ENCODE results near the gene NHSL2. TPM values are rescaled to one million over a fixed set of nuclear protein-coding genes. Genes with fewer than 3 reads are reported as not detected.

Gene NHSL2
- total RNA-seq, 2 experiments from 2014 or later: 0.97 TPM

GRCh38 chrX:71909956-71910355 is 689 bp upstream of the NHSL2 start:
- CTCF ChIA-PET: interaction anchor here (0.6 to 1.4 kb wide), 2 partner anchors 86 to 112 kb away, joined by 3 to 6 read pairs; no protein-coding TSS in a partner anchor
- no peak for DNase-seq
- Mint-ChIP-seq H3K4me3 (no peak overlapping the region), H3K27ac (no peak overlapping the region), H3K27me3 (peaks cover 21% of the 10 kb centered on the region), H3K36me3 (no peaks in the 10 kb centered on the region), H3K4me1 (ENCODE audit: low read depth) (peaks cover 2% of the 10 kb centered on the region), H3K9me3 (no peaks in the 10 kb centered on the region)
- POLR2A ChIA-PET: no interaction called here
- intact Hi-C loops (cut with micrococcal nuclease): loop anchor here (2.0 to 5.0 kb wide), 2 partner anchors 38 to 217 kb away; no protein-coding TSS in a partner anchor

DNA sequence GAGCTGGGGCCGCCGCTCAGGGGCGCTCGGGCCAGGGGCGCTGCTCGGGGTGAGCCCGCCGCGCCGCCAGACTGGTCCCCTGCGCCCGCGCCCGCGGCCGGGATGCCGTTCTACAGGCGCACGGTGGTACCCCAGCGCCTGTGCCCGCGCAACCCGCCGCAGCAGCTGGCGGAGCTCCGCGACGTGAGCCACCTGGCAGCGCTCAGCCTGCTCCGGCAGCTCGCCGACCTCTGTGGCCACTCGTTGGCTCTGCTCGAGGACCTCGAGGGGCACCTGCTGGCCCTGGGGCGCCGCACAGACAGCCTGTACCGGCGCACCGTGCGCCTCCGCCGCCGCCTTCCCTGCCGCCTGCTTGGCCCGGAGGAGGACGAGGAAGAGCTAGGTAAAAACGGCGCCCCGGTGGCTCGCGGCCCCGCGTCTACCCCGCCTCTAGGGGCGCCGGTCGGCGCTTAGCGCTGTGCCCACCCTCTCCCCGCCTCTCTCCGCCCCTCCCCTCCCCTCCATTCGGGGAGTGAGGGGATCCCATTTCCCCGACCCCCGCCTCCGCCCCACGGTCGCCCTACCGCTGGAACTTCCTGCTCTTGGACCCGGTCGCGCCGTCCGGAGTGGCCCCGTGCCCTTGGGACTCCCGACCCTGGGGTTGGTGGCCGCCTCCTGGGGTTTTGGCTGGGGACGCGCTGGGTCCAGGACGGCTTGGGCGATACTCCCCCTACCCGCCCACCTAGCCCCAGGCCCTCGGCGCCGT is 513 bp downstream of the NHSL2 start:
- Mint-ChIP-seq H3K27ac (no peak overlapping the region), H3K4me3 (peak overlapping the region; percentile 26), H3K9me3 (no peaks in the 10 kb centered on the region), H3K36me3 (no peaks in the 10 kb centered on the region), H3K27me3 (peaks cover 21% of the 10 kb centered on the region), H3K4me1 (ENCODE audit: low read depth) (peaks cover 2% of the 10 kb centered on the region)
- intact Hi-C loops (cut with micrococcal nuclease): loop anchor here (2.0 to 5.0 kb wide), 2 partner anchors 39 to 216 kb away; no protein-coding TSS in a partner anchor
- peak; percentile 38 for DNase-seq
- ChIA-PET POLR2A (interaction anchor here (0.6 kb wide), 1 partner anchor 220 kb away, joined by 3 read pairs; no protein-coding TSS in a partner anchor), CTCF (interaction anchor here (0.6 to 1.4 kb wide), 4 partner anchors 84 to 261 kb away, joined by 3 to 6 read pairs (median 4); no protein-coding TSS in a partner anchor)

DNA sequence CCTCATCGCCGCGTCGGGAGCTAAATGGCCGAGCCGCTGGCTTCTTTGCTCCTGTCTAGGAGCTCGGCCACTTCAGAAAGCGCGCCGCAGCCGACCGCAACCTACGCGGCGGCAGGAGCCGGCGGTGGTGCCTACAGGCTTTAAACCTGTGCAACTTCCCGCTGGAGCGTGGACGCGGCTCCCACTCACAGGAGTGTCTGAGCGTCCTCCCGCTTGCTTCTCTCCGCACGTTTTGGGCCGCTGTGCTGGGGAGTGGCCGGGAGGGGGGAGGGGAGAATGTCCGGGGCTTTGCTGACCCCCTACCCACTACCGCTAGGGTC is 1.0 kb downstream of the NHSL2 start:
- ChIA-PET POLR2A (no interaction called here), CTCF (interaction anchor here (0.7 to 1.4 kb wide), 2 partner anchors 85 to 214 kb away, joined by 3 to 4 read pairs; no protein-coding TSS in a partner anchor)
- peaks cover 21% of the 10 kb centered on the region for H3K27me3 Mint-ChIP-seq
- peaks cover 2% of the 10 kb centered on the region for H3K4me1 Mint-ChIP-seq (ENCODE audit: low read depth)
- H3K9me3 Mint-ChIP-seq: no peaks in the 10 kb centered on the region
- H3K27ac Mint-ChIP-seq: no peak overlapping the region
- H3K36me3 Mint-ChIP-seq: no peaks in the 10 kb centered on the region
- intact Hi-C loops (cut with micrococcal nuclease): loop anchor here (2.0 to 5.0 kb wide), 2 partner anchors 39 to 215 kb away; no protein-coding TSS in a partner anchor
- H3K4me3 Mint-ChIP-seq: peak overlapping the region; percentile 23
- peak; percentile 9 for DNase-seq

- H3K9me3 Mint-ChIP-seq: no peaks in the 10 kb centered on the region
- H3K4me3 Mint-ChIP-seq: no peak overlapping the region
- intact Hi-C loops (cut with micrococcal nuclease): loop anchor here (5.0 kb wide), 1 partner anchor 40 kb away; no protein-coding TSS in a partner anchor
- peaks cover 21% of the 10 kb centered on the region for H3K27me3 Mint-ChIP-seq
- H3K27ac Mint-ChIP-seq: no peak overlapping the region
- no peaks in the 10 kb centered on the region for H3K36me3 Mint-ChIP-seq
- H3K4me1 Mint-ChIP-seq (ENCODE audit: low read depth): peaks cover 2% of the 10 kb centered on the region
- POLR2A ChIA-PET: no interaction called here
- CTCF ChIA-PET: interaction anchor here (1.4 kb wide), 1 partner anchor 214 kb away, joined by 4 read pairs; no protein-coding TSS in a partner anchor
- no peak for DNase-seq
Observed at GRCh38 chrX:71912156-71912555, 1.5 kb downstream of the NHSL2 start.

DNA sequence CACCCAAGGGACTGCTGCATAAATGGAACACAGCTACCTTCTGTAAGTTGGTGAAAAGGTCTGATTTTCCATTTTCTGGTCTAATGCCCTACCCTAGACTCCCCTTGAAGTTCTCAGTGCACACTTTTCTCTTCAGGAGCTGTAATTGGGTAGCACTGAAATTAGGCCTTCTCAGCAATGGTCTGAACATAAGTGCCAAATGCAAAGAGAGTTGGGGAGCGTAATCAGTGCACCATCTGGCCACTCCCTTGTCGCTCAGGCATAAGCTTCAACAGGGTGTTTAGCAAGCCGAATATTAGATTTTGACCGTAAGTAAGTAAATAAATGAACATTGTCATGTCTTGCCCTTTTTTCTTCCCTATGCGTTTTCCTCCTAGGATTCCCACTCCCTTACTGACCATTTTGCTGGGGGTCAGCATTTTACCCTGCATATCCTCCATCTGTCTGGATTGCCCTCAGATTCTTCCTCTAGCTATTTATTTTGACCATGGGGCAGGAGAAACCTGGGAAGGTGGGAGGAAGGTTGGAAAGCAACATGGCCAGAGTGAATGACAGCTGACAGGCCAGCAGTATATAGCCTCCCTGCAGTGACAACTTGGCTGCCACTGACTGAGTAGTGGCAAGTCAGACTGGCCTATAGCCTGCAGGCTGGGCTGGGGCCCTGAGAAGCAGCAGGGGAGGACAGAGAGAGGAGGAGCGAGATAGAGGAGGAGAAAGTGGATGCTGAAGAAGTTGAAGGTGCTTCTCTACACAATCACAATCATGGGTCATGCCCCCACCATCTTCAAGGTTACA is 2.7 kb downstream of the NHSL2 start:
- Mint-ChIP-seq H3K4me3 (no peak overlapping the region), H3K27ac (no peak overlapping the region), H3K9me3 (no peaks in the 10 kb centered on the region), H3K27me3 (peaks cover 20% of the 10 kb centered on the region), H3K36me3 (no peaks in the 10 kb centered on the region), H3K4me1 (ENCODE audit: low read depth) (peaks cover 2% of the 10 kb centered on the region)
- intact Hi-C loops (cut with micrococcal nuclease): loop anchor here (5.0 kb wide), 1 partner anchor 41 kb away; no protein-coding TSS in a partner anchor
- DNase-seq: no peak
- ChIA-PET CTCF (no interaction called here), POLR2A (no interaction called here)

DNA sequence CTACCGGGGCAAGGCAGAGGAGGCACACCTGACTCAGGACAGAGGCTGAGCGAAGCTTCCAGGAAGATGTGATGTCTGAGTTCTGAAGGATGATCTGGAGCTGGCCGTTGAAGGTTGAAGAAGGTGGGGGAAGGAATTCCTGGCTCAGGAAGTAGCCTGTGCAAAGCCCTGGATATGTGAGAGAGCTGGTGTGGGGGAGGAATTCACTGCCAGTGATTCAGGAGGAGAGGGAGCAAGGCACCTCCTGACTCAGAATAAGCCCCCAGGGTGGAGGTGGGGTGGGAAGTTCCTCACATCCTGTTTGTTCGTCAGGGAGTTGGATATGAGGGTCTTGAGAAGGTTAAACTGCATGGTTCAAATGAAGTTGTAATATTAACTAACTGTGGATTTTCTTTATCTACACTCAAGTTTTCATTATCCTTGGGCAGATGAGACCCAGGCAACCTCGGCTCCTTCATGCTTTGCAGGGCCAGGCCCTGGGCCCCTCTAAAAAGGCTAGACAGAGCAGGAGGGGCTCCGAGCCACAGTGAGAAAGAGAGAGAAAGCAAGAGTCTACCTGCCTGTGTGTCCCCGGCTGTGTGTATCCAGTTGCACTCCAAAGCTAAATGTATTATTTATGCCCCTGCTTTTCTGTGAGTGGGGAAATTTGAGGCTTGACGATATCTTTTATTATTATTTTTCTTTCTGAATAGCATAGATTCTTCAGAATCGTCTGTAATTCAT is 7.1 kb downstream of the NHSL2 start:
- no peaks in the 10 kb centered on the region for H3K4me1 Mint-ChIP-seq (ENCODE audit: low read depth)
- H3K9me3 Mint-ChIP-seq: no peaks in the 10 kb centered on the region
- ChIA-PET CTCF (no interaction called here), POLR2A (no interaction called here)
- peaks cover 6% of the 10 kb centered on the region for H3K27me3 Mint-ChIP-seq
- H3K4me3 Mint-ChIP-seq: no peak overlapping the region
- H3K36me3 Mint-ChIP-seq: no peaks in the 10 kb centered on the region
- DNase-seq: no peak
- intact Hi-C loops (cut with micrococcal nuclease): no loop called here
- H3K27ac Mint-ChIP-seq: no peak overlapping the region

GRCh38 chrX:71919431-71919830 is 8.8 kb downstream of the NHSL2 start:
- POLR2A ChIA-PET: no interaction called here
- Mint-ChIP-seq H3K4me1 (ENCODE audit: low read depth) (no peaks in the 10 kb centered on the region), H3K27me3 (no peaks in the 10 kb centered on the region), H3K4me3 (no peak overlapping the region), H3K36me3 (no peaks in the 10 kb centered on the region), H3K27ac (no peak overlapping the region), H3K9me3 (no peaks in the 10 kb centered on the region)
- CTCF ChIA-PET: no interaction called here
- no peak for DNase-seq
- intact Hi-C loops (cut with micrococcal nuclease): no loop called here

DNA sequence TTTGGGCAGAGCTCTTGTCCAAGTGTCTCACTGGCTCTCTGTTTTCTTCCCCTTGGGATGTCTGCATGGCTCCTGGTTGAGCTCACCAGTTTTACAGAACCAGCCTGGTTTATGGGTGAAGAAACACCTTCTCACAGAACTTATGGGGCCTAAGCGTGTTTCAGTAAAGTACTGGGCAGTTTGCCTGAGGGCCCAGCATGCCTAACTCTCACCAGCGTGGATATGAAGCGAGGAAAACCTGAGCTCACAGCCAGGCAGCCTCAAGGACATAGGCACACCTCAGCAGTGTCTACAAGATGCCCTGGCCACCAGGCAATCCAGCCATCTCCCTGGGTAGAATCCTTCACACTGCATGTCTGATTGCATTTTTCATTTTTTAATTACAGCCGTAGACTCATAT is 9.2 kb downstream of the NHSL2 start:
- CTCF ChIA-PET: no interaction called here
- POLR2A ChIA-PET: no interaction called here
- no peaks in the 10 kb centered on the region for H3K4me1 Mint-ChIP-seq (ENCODE audit: low read depth)
- intact Hi-C loops (cut with micrococcal nuclease): no loop called here
- no peak for DNase-seq
- no peak overlapping the region for H3K4me3 Mint-ChIP-seq
- no peaks in the 10 kb centered on the region for H3K9me3 Mint-ChIP-seq
- no peak overlapping the region for H3K27ac Mint-ChIP-seq
- no peaks in the 10 kb centered on the region for H3K36me3 Mint-ChIP-seq
- H3K27me3 Mint-ChIP-seq: no peaks in the 10 kb centered on the region

- H3K36me3 Mint-ChIP-seq: no peaks in the 10 kb centered on the region
- no peaks in the 10 kb centered on the region for H3K9me3 Mint-ChIP-seq
- intact Hi-C loops (cut with micrococcal nuclease): no loop called here
- ChIA-PET CTCF (no interaction called here), POLR2A (no interaction called here)
- no peaks in the 10 kb centered on the region for H3K27me3 Mint-ChIP-seq
- DNase-seq: no peak
- H3K27ac Mint-ChIP-seq: no peak overlapping the region
- H3K4me3 Mint-ChIP-seq: no peak overlapping the region
- H3K4me1 Mint-ChIP-seq (ENCODE audit: low read depth): no peaks in the 10 kb centered on the region
Observed at GRCh38 chrX:71922686-71923085, 12.0 kb downstream of the NHSL2 start.

DNA sequence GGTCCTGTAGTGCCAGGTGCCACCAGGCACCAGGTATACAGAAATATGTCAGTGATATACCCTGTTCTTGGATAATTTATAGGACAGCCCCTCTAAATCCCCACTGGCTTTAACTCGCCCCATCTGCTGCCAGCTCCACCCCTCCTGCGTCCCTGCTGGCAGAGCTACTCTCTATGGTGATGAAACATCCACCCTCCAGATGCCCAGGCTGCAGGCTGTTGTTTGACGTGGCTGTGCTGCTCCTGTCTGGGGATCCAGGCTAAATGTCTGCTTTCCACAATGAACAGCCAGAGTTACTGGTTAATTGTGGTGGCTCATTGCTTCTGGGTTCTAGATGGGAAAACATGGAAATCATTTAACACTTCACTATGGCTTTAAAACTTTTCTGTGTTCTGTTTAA is 12.9 kb downstream of the NHSL2 start:
- Mint-ChIP-seq H3K27ac (no peak overlapping the region), H3K27me3 (no peaks in the 10 kb centered on the region), H3K4me1 (ENCODE audit: low read depth) (no peaks in the 10 kb centered on the region), H3K36me3 (no peaks in the 10 kb centered on the region), H3K9me3 (no peaks in the 10 kb centered on the region), H3K4me3 (no peak overlapping the region)
- intact Hi-C loops (cut with micrococcal nuclease): no loop called here
- ChIA-PET POLR2A (no interaction called here), CTCF (interaction anchor here (0.6 kb wide), 1 partner anchor 132 kb away, joined by 3 read pairs; no protein-coding TSS in a partner anchor)
- DNase-seq: no peak

DNA sequence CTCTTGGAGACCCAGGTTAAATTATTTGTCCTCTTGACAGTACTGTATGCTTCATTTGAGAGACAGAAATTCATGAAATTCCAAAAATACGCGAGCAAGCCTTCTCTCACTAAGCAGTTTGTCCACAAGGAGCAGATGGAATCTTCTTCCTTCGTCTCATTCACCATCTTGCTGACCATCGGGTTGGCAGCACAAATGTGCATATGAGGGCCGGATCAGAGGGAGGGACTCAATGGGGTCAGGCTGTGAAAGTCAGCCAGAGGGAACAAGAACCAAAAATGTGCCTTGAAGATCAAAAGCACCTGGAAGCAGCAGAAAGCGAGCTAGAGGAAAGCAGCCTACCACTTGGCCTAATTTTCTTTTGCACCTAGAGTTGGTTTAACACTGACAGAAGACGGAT is 16.4 kb downstream of the NHSL2 start:
- Mint-ChIP-seq H3K27ac (no peak overlapping the region), H3K4me1 (ENCODE audit: low read depth) (no peaks in the 10 kb centered on the region), H3K9me3 (no peaks in the 10 kb centered on the region), H3K27me3 (peaks cover under 1% of the 10 kb centered on the region), H3K4me3 (no peak overlapping the region), H3K36me3 (no peaks in the 10 kb centered on the region)
- intact Hi-C loops (cut with micrococcal nuclease): no loop called here
- DNase-seq: no peak
- ChIA-PET CTCF (no interaction called here), POLR2A (no interaction called here)

DNA sequence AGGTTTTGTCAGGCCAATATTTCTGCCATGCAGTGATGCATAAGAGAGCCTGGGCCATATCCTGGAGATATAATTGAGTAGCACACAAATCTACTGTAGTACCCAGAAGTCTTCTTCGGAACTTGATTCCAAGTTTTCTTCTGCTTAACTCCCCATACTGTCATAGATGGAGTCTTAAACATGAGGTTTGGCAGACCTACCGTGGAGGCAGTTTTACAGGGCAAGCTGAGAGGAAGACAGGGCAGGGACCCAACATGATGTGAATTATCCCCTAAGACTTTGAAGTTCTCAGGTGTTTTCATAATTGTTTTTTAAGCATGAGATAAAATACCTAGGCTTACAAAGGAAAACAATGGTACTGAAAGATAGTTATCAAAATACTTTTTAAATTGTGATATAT is 18.2 kb downstream of the NHSL2 start:
- intact Hi-C loops (cut with micrococcal nuclease): no loop called here
- DNase-seq: no peak
- Mint-ChIP-seq H3K4me1 (ENCODE audit: low read depth) (no peaks in the 10 kb centered on the region), H3K4me3 (no peak overlapping the region), H3K36me3 (no peaks in the 10 kb centered on the region), H3K27me3 (peaks cover 2% of the 10 kb centered on the region), H3K27ac (no peak overlapping the region), H3K9me3 (no peaks in the 10 kb centered on the region)
- CTCF ChIA-PET: no interaction called here
- POLR2A ChIA-PET: no interaction called here
